ENCODE results near the gene MOB3A. TPM values are rescaled to one million over a fixed set of nuclear protein-coding genes. Genes with fewer than 3 reads are reported as not detected.

The MOB3A gene
- total and polyA plus RNA-seq, 8 donors: 9.9 to 181 (median 25.9) TPM

DNA sequence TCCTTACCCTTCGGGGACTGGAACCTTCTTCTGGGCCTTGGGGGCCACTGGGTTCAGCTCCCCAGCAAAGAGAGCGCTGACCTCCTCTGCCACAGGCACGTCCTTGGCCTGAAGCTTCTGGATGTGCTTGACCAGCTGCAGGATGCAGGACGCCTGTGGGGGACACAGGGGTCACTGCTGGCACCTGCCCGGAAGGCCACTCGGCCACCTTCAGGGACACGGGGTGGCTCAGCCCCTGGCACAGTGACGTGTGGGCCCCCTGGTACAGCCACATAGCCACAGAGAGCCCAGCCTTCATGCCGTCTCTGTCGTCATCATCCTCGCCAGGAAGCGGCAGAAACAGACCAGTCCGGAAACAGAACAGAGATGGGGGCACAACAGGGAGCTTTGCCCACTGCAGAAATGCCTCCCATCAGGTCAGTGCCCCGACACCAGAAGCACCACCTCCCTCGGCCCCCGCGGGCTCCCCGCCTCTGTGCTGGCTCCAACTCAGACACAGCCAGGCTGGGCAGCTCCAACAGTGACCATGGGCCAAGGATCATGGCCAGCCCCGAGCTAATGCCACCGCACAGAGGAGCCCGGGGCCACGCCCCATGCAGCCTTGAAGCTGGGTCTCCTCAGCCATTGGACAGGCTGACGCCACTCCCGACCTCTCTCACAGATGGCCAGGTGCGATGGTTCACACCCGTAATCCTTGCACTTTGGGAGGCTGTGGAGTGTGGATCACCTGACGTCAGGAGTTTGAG, 21.3 kb upstream of the MOB3A start:
- no peak for TF ChIP-seq POLR2AphosphoS5 (IDR thresholded peaks at IDR 0.05)
- TF ChIP-seq, protein P1, sequence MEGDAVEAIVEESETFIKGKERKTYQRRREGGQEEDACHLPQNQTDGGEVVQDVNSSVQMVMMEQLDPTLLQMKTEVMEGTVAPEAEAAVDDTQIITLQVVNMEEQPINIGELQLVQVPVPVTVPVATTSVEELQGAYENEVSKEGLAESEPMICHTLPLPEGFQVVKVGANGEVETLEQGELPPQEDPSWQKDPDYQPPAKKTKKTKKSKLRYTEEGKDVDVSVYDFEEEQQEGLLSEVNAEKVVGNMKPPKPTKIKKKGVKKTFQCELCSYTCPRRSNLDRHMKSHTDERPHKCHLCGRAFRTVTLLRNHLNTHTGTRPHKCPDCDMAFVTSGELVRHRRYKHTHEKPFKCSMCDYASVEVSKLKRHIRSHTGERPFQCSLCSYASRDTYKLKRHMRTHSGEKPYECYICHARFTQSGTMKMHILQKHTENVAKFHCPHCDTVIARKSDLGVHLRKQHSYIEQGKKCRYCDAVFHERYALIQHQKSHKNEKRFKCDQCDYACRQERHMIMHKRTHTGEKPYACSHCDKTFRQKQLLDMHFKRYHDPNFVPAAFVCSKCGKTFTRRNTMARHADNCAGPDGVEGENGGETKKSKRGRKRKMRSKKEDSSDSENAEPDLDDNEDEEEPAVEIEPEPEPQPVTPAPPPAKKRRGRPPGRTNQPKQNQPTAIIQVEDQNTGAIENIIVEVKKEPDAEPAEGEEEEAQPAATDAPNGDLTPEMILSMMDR (IDR thresholded peaks at IDR 0.05): no peak
- no peak for TF ChIP-seq EP300 (IDR thresholded peaks at IDR 0.05)
- no peak for TF ChIP-seq POLR2A (IDR thresholded peaks at IDR 0.05)
- Histone ChIP-seq H3K4me1 (no peaks in the 10 kb centered on the region), H3K36me3 (peaks cover 99 to 100% (median 100%) of the 10 kb centered on the region in 4 donors), H3K9me3 (no peaks in the 10 kb centered on the region), H3K27ac (no peak overlapping the region), H3K27me3 (no peaks in the 10 kb centered on the region), H3K4me3 (no peak overlapping the region)
- 85 to 93% (median 92%) methylated on average over 18 to 27 of the region's 27 CpGs for WGBS, 5 donors
- intact Hi-C loops (cut with DNase I; ENCODE audit: low total_unique reads): no loop called here
- no peak for DNase-seq

DNA sequence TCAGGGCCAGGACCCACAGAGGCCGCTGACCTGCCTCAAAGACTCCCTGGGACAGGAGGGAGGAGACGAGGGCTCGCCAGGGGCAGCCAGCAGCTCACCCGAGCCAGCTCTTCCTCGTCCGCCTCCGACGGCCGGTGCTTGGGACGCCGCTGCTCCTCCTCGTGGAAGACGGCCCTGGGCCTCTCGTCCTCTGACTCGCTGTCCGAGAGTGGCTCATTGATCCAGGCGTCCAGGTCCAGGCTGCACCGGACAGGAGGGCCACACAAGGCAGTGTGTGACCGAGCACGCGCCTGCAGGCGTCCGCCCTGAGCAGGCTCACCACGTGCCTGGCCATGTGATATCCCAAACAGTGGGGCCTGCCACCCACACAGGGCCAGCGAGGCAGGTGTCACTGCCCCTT, 20.4 kb upstream of the MOB3A start:
- Histone ChIP-seq H3K36me3 (peaks cover 99 to 100% (median 100%) of the 10 kb centered on the region in 4 donors), H3K9me3 (no peaks in the 10 kb centered on the region), H3K4me1 (no peaks in the 10 kb centered on the region), H3K4me3 (no peak overlapping the region), H3K27ac (no peak overlapping the region), H3K27me3 (no peaks in the 10 kb centered on the region)
- intact Hi-C loops (cut with DNase I; ENCODE audit: low total_unique reads): no loop called here
- 93 to 95% (median 94%) methylated on average over 19 to 25 of the region's 25 CpGs for WGBS, 5 donors
- no peak for DNase-seq
- no peak for TF ChIP-seq POLR2A (IDR thresholded peaks at IDR 0.05)
- TF ChIP-seq EP300 (IDR thresholded peaks at IDR 0.05): no peak
- TF ChIP-seq POLR2AphosphoS5 (IDR thresholded peaks at IDR 0.05): no peak
- TF ChIP-seq, protein P1 (IDR thresholded peaks at IDR 0.05): no peak

DNA sequence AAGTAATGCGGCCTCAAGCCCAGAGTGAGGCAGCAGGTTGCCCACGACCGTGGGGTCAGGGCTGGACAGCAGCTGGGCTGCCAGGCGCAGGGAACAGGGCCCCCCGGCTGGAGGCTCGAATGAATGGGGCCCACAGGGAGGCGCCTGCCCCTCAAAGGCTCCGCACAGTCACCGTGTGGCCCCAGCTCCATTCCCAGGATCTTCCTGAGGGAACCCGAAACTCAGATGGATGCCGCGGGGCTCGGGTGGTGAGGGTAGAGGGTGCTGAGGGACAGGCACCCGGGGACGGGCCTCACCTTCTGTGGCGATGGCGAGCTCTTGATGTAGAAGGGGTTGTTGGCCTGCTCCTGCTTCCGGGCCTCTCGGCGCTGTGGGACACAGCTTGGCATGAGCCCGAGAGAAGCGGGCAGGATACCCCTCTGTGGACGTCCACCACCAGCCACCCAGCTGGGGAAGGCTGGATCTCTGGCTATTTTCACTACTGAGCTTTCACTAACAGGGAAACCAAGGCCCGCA, 19.8 kb upstream of the MOB3A start:
- no peaks in the 10 kb centered on the region for H3K4me1 ChIP-seq
- intact Hi-C loops (cut with DNase I; ENCODE audit: low total_unique reads): no loop called here
- H3K9me3 ChIP-seq: no peaks in the 10 kb centered on the region
- no peak overlapping the region for H3K4me3 ChIP-seq
- 93 to 96% (median 96%) methylated on average over 12 to 24 of the region's 24 CpGs for WGBS, 5 donors
- H3K36me3 ChIP-seq: peaks cover 99 to 100% (median 100%) of the 10 kb centered on the region in 4 donors
- no peak for TF ChIP-seq EP300 (IDR thresholded peaks at IDR 0.05)
- TF ChIP-seq POLR2A (IDR thresholded peaks at IDR 0.05): no peak
- TF ChIP-seq, protein P1 (IDR thresholded peaks at IDR 0.05): no peak
- no peak for TF ChIP-seq POLR2AphosphoS5 (IDR thresholded peaks at IDR 0.05)
- H3K27ac ChIP-seq: no peak overlapping the region
- no peak for DNase-seq
- H3K27me3 ChIP-seq: no peaks in the 10 kb centered on the region

DNA sequence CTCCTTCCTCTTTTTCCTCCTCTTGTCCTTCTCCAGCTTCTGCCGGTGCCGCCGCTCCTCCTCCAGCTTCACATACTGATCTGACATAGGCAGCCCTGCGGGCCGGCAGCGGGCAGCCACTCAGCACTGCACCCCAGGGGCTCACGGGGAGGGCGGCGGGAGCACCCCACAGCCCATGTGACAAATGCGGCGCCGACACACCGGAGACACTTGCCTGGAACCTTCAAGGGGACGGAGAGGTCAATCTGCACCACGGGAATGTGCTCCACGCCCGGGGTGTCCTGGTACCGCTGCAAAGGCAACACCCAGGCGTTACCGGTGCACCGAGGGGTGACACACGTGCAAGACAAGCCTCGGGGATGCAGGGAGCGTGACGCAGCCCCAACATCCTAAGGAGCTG, 19.2 kb upstream of the MOB3A start:
- TF ChIP-seq EP300 (IDR thresholded peaks at IDR 0.05): no peak
- TF ChIP-seq POLR2AphosphoS5 (IDR thresholded peaks at IDR 0.05): no peak
- TF ChIP-seq, protein P1 (IDR thresholded peaks at IDR 0.05): no peak
- no peak for TF ChIP-seq POLR2A (IDR thresholded peaks at IDR 0.05)
- no peak for DNase-seq
- Histone ChIP-seq H3K4me3 (no peak overlapping the region), H3K4me1 (no peaks in the 10 kb centered on the region), H3K27ac (no peak overlapping the region), H3K9me3 (no peaks in the 10 kb centered on the region), H3K36me3 (peaks cover 99 to 100% (median 100%) of the 10 kb centered on the region in 4 donors), H3K27me3 (no peaks in the 10 kb centered on the region)
- intact Hi-C loops (cut with DNase I; ENCODE audit: low total_unique reads): no loop called here
- WGBS, 5 donors: 92 to 97% (median 96%) methylated on average over 16 to 25 of the region's 25 CpGs

All from stomach (tissue), 9 donors.